Retinal pigment epithelial cell (primary cell): ENCODE data around the gene TPGS1.

Source experiments
- DNase-seq: peaks from one replicate; pipeline ENCODE4 v3.0.0-alpha.2; 2010; ENCODE audit warnings: low read depth
- H3K4me3 ChIP-seq: 2 replicates; pipeline ENCODE4 v1.5.1; 2011; ENCODE audit warnings: mild to moderate bottlenecking, low read length, control low read depth, moderate library complexity
- CTCF ChIP-seq: conservative IDR thresholded peaks from 2 replicates; pipeline ENCODE4 v1.5.1; 2011; ENCODE audit warnings: low read depth, low read length, control low read depth, inconsistent platforms

The TPGS1 gene

DNA sequence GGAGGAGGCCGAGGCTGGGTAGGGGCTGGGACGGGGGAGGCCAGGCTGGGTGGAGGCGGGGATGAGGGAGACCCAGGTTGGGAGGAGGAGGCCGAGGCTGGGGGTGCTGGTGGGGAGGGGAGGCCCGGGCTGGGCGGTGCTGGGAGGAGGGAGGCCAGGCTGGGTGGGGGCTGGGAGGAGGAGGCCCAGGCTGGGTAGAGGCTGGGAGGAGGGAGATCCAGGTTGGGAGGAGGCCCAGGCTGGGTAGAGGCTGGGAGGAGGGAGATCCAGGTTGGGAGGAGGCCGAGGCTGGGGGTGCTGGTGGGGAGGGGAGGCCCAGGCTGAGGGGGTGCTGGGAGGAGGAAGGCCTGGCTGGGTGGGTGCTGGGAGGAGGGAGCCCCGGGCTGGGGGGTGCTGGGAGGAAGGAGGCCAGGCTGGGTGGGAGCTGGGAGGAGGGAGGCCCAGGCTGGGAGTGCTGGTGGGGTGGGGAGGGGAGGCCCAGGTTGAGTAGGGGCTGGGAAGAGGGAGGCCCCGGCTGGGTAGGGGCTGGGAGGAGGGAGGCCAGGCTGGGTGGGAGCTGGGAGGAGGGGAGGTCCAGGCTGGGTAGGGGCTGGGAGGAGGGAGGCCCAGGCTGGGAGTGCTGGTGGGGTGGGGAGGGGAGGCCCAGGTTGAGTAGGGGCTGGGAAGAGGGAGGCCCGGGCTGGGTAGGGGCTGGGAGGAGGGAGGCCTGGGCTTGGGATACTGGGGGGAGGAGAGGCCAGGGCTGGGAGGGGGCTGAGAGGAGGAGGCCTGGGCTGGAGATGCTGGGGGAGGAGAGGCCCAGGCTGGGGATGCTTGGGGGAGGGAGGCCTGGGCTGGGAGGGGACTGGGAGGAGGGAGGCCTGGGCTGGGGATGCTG, 10.7 kb downstream of the TPGS1 start:
- TF ChIP-seq CTCF = no peak
- H3K4me3 ChIP-seq = no peak overlapping the region
- no peak for DNase-seq

DNA sequence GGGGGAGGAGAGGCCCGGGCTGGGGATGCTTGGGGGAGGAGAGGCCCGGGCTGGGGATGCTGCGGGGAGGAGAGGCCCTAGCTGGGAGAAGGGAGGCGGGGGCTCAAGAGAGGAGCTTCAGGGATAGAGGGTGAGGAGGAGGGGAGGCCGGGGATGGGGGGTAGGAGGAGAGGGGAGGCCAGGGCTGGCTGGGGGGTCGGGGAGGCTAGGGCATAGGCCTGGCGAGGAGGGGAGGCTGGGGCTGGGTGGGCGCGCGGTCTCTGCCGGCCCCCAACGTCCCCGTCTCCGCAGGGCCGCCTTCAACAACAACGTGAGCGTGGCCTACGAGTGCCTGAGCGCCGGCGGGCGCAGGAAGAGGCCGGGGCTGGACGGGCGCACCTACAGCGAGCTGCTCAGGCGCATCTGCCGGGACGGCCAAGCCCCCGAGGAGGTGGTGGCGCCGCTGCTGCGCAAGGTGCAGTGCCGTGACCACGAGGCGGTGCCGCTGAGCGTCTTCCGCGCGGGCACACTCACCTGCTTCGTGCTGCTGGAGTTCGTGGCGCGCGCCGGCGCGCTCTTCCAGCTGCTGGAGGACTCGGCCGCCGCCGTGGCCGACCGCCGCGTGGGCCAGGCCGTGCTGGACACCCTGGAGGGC, 11.4 kb downstream of the TPGS1 start:
- TF ChIP-seq CTCF = no peak
- H3K4me3 ChIP-seq = no peak overlapping the region
- no peak for DNase-seq

GRCh38 chr19:519449-519865, 12.2 kb downstream of the TPGS1 start:
- no peak for TF ChIP-seq CTCF
- no peak for DNase-seq
- no peak overlapping the region for H3K4me3 ChIP-seq

GRCh38 chr19:522726-523125, 15.4 kb downstream of the TPGS1 start:
- no peak for DNase-seq
- TF ChIP-seq CTCF = no peak
- H3K4me3 ChIP-seq = no peak overlapping the region

DNA sequence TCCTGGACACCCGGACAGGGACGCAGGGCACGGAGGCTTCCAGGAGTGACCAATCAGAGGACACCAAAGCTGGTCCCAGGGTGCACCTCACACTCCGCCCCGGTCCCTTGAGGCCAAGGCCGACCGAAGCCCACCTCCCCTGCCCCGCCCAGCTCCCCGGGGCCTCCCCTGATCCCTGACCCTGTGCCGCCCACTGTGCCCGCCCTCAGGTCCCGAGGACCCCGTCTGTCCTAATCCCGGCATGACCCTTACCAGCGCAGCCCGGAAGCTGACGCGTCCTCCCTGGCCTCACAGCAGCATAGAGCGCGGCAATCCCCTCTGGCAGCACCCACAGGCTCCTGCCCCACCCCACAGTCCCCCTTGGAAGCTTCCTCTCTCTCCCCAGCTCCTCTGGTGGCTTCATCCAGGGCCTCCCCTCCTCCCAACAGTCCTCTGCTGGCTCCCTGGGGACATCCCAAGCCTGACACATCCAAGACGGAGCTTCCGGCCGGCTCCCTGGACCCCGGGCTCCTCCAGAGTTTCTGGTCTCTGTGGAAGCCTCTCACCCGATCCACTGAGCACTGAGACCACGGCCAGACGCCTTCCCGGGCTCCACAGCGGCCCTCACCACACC, 16.9 kb downstream of the TPGS1 start:
- DNase-seq = no peak
- no peak for TF ChIP-seq CTCF
- no peak overlapping the region for H3K4me3 ChIP-seq

DNA sequence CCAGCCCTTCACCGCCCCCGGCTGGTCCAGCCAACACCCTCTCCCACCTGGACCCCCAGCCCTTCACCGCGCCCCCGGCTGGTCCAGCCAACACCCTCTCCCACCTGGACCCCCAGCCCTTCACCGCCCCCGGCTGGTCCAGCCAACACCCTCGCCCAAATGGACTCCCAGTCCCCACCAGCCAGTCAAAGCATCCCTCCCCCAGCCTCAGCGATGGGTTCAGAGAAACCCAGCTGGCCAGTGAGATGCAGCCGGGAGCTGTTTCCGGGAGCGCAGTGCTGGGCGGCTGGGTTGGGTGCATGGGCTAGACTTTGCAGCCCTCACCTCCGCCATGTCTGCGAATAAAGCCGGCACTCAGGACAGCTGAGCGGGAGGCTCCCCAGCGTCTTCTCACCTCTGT, 17.7 kb downstream of the TPGS1 start:
- H3K4me3 ChIP-seq = no peak overlapping the region
- no peak for DNase-seq
- no peak for TF ChIP-seq CTCF
